Ascending aorta (tissue), 2 donors: ENCODE results near the gene TEK. TPM values are rescaled to one million over a fixed set of nuclear protein-coding genes. Genes with fewer than 3 reads are reported as not detected.

Experiments used
- DNase-seq, 2 donors: peaks; one replicate each; pipeline ENCODE4 v3.0.0-alpha.2; 2019; ENCODE audit warnings: low spot score in 2 of 2
- H3K27ac ChIP-seq, 2 donors: fragments of 200-600 bp; sonication (generic); one replicate each; pipeline ENCODE4 v1.5.1; 2016 to 2017; ENCODE audit warnings: mild to moderate bottlenecking in 1 of 2
- H3K27me3 ChIP-seq: fragments of 200-600 bp; sonication (generic); one replicate; pipeline ENCODE4 v1.5.1; 2017
- H3K36me3 ChIP-seq, 2 donors: fragments of 200-600 bp; sonication (generic); one replicate each; pipeline ENCODE4 v1.5.1; 2016
- H3K4me1 ChIP-seq, 2 donors: fragments of 200-600 bp; sonication (generic); one replicate each; pipeline ENCODE4 v1.5.1; 2016 to 2017; ENCODE audit warnings: mild to moderate bottlenecking in 1 of 2
- H3K4me3 ChIP-seq, 2 donors: fragments of 200-600 bp; sonication (generic); one replicate each; pipeline ENCODE4 v1.5.1; 2016 to 2017; ENCODE audit warnings: mild to moderate bottlenecking in 1 of 2
- H3K9me3 ChIP-seq, 2 donors: fragments of 200-600 bp; sonication (generic); one replicate each; pipeline ENCODE4 v1.5.1; 2016
- intact Hi-C: fragments of 100-400 bp; cut with DNase I; formaldehyde crosslinking; loops from one replicate; pipeline ENCODE4 v1.15.1; 2023
- total RNA-seq: library from RNA; depleted of rRNA; stranded (reverse); fragments of >200 nt; gene quantifications from one replicate; pipeline ENCODE4 v1.1.0, GENCODE V29; 2016
- TF ChIP-seq, protein P1 (sequence below), 3 experiments: fragments of 200-600 bp in 2 of 3; fragments of 450-650 bp in 1 of 3; sonication (generic) in 2 of 3; IDR thresholded peaks; one replicate each; pipeline ENCODE4 v1.5.1; 2016 to 2019; ENCODE audit warnings: antibody characterized with exemption in 3 of 3, mild to moderate bottlenecking in 1 of 3, moderate library complexity in 1 of 3

Gene TEK
- total RNA-seq, 1 donor from 2014 or later: 31.8 TPM

DNA sequence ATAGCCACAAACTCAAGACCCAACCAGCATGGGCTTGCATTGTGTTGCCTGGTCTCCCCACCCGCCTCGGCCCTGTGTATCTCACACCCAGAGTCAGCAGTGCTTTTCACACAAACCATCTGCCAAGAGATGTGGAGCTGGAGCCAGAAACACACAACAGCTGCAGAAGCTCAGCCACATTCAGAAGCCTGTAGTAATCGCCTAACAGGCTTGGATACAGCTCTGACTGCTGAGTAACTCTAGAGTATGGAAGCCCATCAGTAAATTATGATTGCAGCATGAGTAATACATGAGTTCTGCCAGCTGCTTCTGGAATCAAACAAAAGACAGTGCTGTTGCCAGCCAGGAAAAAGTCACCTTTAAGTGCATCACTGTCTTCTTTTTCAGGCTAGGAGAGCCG, 16.0 kb downstream of the TEK start:
- intact Hi-C loops: no loop called here
- Histone ChIP-seq H3K27ac (no peak overlapping the region), H3K36me3 (no peaks in the 10 kb centered on the region), H3K4me3 (no peak overlapping the region), H3K27me3 (no peaks in the 10 kb centered on the region), H3K9me3 (no peaks in the 10 kb centered on the region), H3K4me1 (no peaks in the 10 kb centered on the region)
- TF ChIP-seq, protein P1, sequence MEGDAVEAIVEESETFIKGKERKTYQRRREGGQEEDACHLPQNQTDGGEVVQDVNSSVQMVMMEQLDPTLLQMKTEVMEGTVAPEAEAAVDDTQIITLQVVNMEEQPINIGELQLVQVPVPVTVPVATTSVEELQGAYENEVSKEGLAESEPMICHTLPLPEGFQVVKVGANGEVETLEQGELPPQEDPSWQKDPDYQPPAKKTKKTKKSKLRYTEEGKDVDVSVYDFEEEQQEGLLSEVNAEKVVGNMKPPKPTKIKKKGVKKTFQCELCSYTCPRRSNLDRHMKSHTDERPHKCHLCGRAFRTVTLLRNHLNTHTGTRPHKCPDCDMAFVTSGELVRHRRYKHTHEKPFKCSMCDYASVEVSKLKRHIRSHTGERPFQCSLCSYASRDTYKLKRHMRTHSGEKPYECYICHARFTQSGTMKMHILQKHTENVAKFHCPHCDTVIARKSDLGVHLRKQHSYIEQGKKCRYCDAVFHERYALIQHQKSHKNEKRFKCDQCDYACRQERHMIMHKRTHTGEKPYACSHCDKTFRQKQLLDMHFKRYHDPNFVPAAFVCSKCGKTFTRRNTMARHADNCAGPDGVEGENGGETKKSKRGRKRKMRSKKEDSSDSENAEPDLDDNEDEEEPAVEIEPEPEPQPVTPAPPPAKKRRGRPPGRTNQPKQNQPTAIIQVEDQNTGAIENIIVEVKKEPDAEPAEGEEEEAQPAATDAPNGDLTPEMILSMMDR (IDR thresholded peaks at IDR 0.05): no peak
- DNase-seq: no peak

DNA sequence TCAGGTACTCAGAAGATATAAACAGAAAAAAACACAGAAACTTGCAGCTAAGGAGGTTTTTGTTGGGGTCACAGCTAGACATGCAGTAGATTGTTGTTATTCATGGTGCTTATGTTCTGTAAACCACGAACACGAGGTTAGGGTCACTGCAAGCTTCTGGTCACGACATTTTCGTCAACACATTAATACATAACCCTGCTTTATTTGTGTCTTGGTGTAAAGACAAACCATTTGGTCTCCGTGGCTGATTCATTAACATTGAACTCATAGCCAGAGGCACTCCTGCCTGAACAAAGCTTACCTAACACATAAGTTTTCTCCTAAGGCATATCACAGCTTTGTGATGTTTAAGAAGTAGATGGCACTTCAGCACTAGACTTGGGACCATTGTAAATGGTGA, 16.9 kb downstream of the TEK start:
- Histone ChIP-seq H3K9me3 (no peaks in the 10 kb centered on the region), H3K4me3 (no peak overlapping the region), H3K27ac (no peak overlapping the region), H3K4me1 (no peaks in the 10 kb centered on the region), H3K36me3 (no peaks in the 10 kb centered on the region), H3K27me3 (no peaks in the 10 kb centered on the region)
- intact Hi-C loops: no loop called here
- no peak for DNase-seq
- TF ChIP-seq, protein P1 (IDR thresholded peaks at IDR 0.05): no peak

DNA sequence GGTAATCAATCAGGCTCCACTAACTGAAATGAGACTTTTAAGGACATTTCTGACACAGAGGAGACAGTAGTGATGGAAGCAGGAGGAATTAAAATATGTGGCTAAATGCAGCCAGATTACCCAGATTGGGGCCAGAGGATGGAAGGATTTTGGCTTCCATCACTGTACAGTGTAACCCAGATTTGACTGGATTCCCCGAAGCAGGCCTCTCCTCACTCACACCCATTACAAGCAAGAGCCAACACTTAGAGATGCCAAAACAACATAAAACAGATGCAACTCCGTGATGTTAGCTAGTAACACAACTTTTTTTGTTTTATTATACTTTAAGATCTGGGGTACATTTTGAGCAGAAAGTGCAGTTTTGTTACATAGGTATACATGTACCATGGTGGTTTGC, 17.6 kb downstream of the TEK start:
- intact Hi-C loops: no loop called here
- no peak overlapping the region for H3K27ac ChIP-seq
- no peak overlapping the region for H3K4me3 ChIP-seq
- no peaks in the 10 kb centered on the region for H3K9me3 ChIP-seq
- no peaks in the 10 kb centered on the region for H3K4me1 ChIP-seq
- H3K36me3 ChIP-seq: no peaks in the 10 kb centered on the region
- TF ChIP-seq, protein P1 (IDR thresholded peaks at IDR 0.05): no peak
- DNase-seq: no peak
- H3K27me3 ChIP-seq: no peaks in the 10 kb centered on the region

DNA sequence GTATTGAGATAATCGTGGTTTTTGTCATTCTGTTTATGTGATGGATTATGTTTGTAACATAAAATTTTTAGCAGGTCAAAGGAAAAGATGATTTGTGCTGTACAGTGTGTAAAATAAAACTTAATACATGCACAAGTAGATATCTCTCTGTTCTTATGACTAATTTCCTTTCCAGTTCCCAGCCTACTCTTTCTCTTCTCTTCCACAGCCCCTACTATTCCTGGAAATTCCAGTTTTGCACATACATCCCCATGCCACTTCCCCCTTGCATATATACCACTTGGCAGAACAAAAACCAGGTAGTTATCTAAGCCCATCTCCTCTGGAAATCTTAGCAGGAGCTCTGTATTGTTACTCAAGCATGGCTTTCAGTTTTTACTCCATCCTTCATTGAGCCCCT, 20.2 kb downstream of the TEK start:
- Histone ChIP-seq H3K9me3 (no peaks in the 10 kb centered on the region), H3K4me3 (no peak overlapping the region), H3K27ac (no peak overlapping the region), H3K27me3 (no peaks in the 10 kb centered on the region), H3K36me3 (no peaks in the 10 kb centered on the region), H3K4me1 (no peaks in the 10 kb centered on the region)
- intact Hi-C loops: no loop called here
- no peak for DNase-seq
- TF ChIP-seq, protein P1 (IDR thresholded peaks at IDR 0.05): no peak

DNA sequence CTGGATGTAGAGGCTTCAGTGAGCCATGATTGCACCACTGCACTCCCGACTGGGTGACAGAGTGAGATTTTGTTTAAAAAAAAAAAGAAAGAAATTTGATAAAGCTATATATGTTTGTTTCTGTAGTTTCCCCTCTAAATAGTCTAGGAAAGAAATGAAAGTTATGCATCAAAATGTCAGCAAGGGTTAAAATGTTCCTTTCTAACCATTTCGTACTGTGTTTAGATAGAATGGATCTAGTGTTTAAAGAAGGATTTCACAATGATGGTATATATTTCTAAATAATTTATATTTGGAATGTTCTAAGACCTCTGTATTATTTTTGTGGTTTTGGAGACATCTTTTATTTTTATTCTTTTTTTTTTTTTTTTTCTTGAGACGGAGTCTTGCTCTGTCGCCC, 22.7 kb downstream of the TEK start:
- H3K27ac ChIP-seq: no peak overlapping the region
- TF ChIP-seq, protein P1 (IDR thresholded peaks at IDR 0.05): no peak
- H3K36me3 ChIP-seq: no peaks in the 10 kb centered on the region
- DNase-seq: no peak
- no peaks in the 10 kb centered on the region for H3K27me3 ChIP-seq
- intact Hi-C loops: no loop called here
- H3K4me1 ChIP-seq: no peaks in the 10 kb centered on the region
- no peaks in the 10 kb centered on the region for H3K9me3 ChIP-seq
- H3K4me3 ChIP-seq: no peak overlapping the region

DNA sequence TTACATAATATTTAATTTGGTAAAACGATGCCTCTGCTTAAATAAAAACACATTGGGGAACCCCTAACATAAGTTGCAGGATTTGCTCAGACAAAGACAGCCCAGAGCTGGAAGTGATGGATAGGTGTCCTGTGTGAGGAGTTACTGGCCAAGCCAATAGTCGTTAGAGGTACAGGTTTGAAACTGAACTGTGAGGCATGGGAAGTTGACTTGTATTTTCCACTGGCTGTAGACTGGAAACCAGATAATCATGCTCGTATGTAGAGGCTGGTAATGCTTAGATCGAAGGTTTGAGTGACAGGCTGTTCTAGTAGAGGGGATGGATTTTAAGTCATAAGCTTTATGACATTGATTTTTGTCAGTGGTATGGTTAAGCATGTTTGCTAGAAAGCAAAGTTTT, 24.8 kb downstream of the TEK start:
- H3K36me3 ChIP-seq: no peaks in the 10 kb centered on the region
- H3K4me3 ChIP-seq: no peak overlapping the region
- DNase-seq: no peak
- no peaks in the 10 kb centered on the region for H3K27me3 ChIP-seq
- intact Hi-C loops: no loop called here
- TF ChIP-seq, protein P1 (IDR thresholded peaks at IDR 0.05): no peak
- no peaks in the 10 kb centered on the region for H3K4me1 ChIP-seq
- no peak overlapping the region for H3K27ac ChIP-seq
- no peaks in the 10 kb centered on the region for H3K9me3 ChIP-seq
